IPS DF 6.9 (cell line): ENCODE measurements around the gene FDXR.

Source experiments
- DNase-seq: peaks from one replicate; pipeline ENCODE4 v3.0.0-alpha.2; 2013; ENCODE audit warnings: low read depth, low spot score
- H3K27ac ChIP-seq: one replicate; pipeline ENCODE4 v1.5.1; 2013; ENCODE audit warnings: low read length, control low read depth
- H3K27me3 ChIP-seq: 2 replicates; pipeline ENCODE4 v1.6.1; 2013; ENCODE audit warnings: mild to moderate bottlenecking, low read length; ENCODE audit not compliant: control insufficient read depth, insufficient read depth
- H3K36me3 ChIP-seq: 2 replicates; pipeline ENCODE4 v1.6.1; 2013; ENCODE audit warnings: low read length; ENCODE audit not compliant: control insufficient read depth, insufficient read depth
- H3K4me1 ChIP-seq: 2 replicates; pipeline ENCODE4 v1.6.1; 2013; ENCODE audit warnings: low read length; ENCODE audit not compliant: control insufficient read depth, insufficient read depth
- H3K4me3 ChIP-seq: 2 replicates; pipeline ENCODE4 v1.5.1; 2013; ENCODE audit warnings: mild to moderate bottlenecking, low read length
- H3K9me3 ChIP-seq: 2 replicates; pipeline ENCODE4 v1.6.1; 2013; ENCODE audit warnings: low read length, inconsistent platforms; ENCODE audit not compliant: control insufficient read depth, insufficient read depth
- WGBS: extraction: QIAGEN DNeasy Blood & Tissue Kit; methylation state at CpG from one replicate; pipeline ENCODE4 v1.1.7; 2013; ENCODE audit warnings: mixed read lengths, missing lambda C conversion rate; ENCODE audit not compliant: insufficient read length, insufficient coverage; 5-methylcytosine and 5-hydroxymethylcytosine counted together

FDXR gene

DNA sequence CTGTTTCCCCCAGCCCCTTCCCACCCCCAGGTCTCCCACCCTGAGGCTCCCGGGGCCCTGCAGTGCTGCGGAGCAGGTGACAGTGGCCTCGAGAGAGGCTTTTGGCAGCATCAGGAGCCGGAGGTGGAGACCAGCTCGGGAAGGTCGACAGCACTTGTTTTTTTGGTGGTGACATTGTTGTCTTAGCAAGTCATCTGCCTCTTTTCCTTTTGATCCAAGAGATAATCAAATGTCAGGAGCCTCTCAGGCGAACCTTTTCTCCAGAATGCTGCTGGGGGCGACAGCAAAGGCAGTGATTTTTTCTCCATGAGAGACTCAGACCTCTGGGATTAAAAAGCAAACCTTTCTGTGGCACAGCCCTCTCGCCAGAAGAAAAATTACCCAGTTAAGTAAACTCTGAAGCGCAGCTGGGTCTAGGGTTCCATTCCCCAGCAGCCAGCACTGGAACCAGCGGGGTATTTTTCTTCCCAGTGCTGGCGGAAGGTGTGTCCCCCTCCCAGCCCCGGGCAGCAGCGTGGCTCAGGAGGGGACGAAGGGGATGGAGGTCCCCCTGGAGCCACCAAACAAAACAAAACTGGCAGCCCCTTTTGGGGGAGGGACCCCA, 50.4 kb downstream of the FDXR start:
- no peak for DNase-seq
- WGBS: no CpG with 5 or more reads among the region's 15 CpGs
- H3K27me3 ChIP-seq: no peaks in the 10 kb centered on the region
- H3K4me3 ChIP-seq: no peak overlapping the region
- H3K36me3 ChIP-seq: 0 out of 2 replicates have a peak, but pooled peaks cover 4% of the 10 kb centered on the region
- H3K27ac ChIP-seq: no peak overlapping the region
- H3K4me1 ChIP-seq: no peaks in the 10 kb centered on the region
- H3K9me3 ChIP-seq: no peaks in the 10 kb centered on the region

GRCh38 chr17:74821655-74822334, 51.0 kb downstream of the FDXR start:
- H3K4me1 ChIP-seq: no peaks in the 10 kb centered on the region
- H3K9me3 ChIP-seq: no peaks in the 10 kb centered on the region
- WGBS: no CpG with 5 or more reads among the region's 13 CpGs
- H3K27ac ChIP-seq: no peak overlapping the region
- DNase-seq: no peak
- H3K36me3 ChIP-seq: 0 out of 2 replicates have a peak, but pooled peaks cover 4% of the 10 kb centered on the region
- no peak overlapping the region for H3K4me3 ChIP-seq
- H3K27me3 ChIP-seq: no peaks in the 10 kb centered on the region

DNA sequence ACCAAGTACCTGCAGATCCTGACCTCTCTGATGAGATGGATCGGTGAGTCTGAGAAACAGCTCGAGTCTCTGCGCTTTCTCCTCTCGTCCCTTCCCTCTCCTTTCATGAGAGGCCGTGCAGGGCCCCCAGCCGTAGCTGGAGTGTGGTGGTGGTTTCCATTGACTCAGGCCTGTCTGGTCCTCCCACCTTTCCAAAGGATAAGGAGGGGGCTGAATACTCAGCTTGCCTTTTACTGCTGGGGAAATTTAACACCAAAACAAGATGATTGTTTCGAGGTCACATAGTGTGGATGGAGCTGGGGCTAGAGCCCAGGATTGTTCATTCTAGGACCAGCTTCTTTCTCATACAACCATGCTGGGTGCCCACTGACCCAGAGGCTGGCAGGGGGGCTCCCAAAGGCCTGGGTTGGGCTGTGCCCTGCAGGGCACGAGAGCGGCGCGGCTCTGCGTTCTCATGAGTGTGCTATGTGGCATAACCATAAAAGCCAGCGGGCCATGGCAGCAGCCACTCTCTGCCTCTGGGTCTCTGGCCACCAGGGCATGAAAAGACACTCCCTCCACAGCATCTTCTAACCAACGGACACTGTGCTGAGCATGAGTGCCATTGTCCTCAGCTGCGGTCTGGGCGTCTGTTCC, 52.9 kb downstream of the FDXR start:
- Histone ChIP-seq H3K36me3 (0 out of 2 replicates have a peak, but pooled peaks cover 4% of the 10 kb centered on the region), H3K4me3 (no peak overlapping the region), H3K9me3 (no peaks in the 10 kb centered on the region), H3K27me3 (no peaks in the 10 kb centered on the region), H3K4me1 (no peaks in the 10 kb centered on the region), H3K27ac (no peak overlapping the region)
- WGBS: no CpG with 5 or more reads among the region's 16 CpGs
- DNase-seq: no peak

DNA sequence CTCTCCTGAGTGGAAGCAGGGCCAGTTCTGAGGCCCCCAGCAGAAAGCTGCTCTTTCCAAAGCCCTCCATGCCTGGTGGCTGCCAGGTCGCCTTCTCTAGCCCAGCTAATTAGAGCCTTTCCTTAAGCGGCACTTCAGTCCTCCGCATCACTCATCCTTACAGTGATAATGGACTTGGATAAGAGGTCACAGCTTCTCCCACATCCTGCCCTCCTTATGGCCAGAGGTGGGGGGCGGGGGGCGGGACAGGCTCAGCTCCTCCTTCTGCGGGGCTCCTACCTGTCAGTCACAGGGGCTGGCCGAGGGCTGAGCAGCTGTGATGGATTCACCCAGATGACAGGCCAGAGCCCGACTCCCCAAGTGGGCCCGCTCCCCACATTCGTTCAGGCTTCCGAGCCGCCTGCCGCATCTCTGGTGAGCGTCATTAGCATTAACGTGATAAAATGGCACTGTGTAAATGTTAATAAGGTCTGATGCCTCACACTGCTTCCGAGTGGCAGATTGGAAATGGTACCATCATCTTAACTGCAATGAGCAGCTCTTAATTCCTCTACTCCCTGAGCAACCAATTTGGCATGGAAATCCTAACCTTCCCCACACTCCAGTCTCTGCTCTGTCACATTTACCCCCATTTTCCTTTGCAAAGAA, 54.4 kb downstream of the FDXR start:
- WGBS: no CpG with 5 or more reads among the region's 16 CpGs
- H3K36me3 ChIP-seq: no peaks in the 10 kb centered on the region
- H3K27me3 ChIP-seq: no peaks in the 10 kb centered on the region
- no peak overlapping the region for H3K27ac ChIP-seq
- DNase-seq: no peak
- no peaks in the 10 kb centered on the region for H3K9me3 ChIP-seq
- no peaks in the 10 kb centered on the region for H3K4me1 ChIP-seq
- no peak overlapping the region for H3K4me3 ChIP-seq

GRCh38 chr17:74816905-74817620, 55.7 kb downstream of the FDXR start:
- H3K27me3 ChIP-seq: no peaks in the 10 kb centered on the region
- no peaks in the 10 kb centered on the region for H3K9me3 ChIP-seq
- WGBS: no CpG with 5 or more reads among the region's 18 CpGs
- no peaks in the 10 kb centered on the region for H3K4me1 ChIP-seq
- H3K4me3 ChIP-seq: no peak overlapping the region
- no peak overlapping the region for H3K27ac ChIP-seq
- no peaks in the 10 kb centered on the region for H3K36me3 ChIP-seq
- no peak for DNase-seq

- no peaks in the 10 kb centered on the region for H3K27me3 ChIP-seq
- no CpG with 5 or more reads among the region's 15 CpGs for WGBS
- DNase-seq: no peak
Measured at GRCh38 chr17:74815550-74816370, 57.0 kb downstream of the FDXR start.

DNA sequence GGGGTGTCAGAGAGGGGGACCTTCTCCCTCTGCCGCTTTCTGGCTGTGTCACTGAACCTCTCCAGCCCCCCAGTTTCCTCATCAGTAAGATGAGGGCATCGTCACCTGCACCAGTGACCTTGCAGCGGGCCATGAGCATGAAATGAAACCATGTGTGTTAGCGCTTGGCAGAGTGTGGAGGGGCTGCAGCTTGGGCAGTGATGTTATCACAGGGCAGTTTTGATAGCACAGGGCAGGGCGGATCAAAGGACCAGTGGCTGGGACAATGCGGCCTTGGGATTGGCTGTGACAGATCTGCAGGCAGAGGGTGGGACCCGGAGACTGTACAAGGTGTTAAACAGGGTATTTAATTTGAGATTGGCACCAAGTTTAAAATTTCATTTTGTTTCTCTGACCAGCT, 57.7 kb downstream of the FDXR start:
- no peak for DNase-seq
- Histone ChIP-seq H3K27ac (no peak overlapping the region), H3K36me3 (no peaks in the 10 kb centered on the region), H3K4me3 (no peak overlapping the region), H3K4me1 (no peaks in the 10 kb centered on the region), H3K27me3 (no peaks in the 10 kb centered on the region), H3K9me3 (no peaks in the 10 kb centered on the region)
- WGBS: no CpG with 5 or more reads among the region's 7 CpGs

More at GRCh38 chr17:74815550-74816370, 57.0 kb downstream of the FDXR start:
- Histone ChIP-seq H3K4me3 (no peak overlapping the region), H3K4me1 (no peaks in the 10 kb centered on the region), H3K36me3 (no peaks in the 10 kb centered on the region), H3K9me3 (no peaks in the 10 kb centered on the region), H3K27ac (no peak overlapping the region)

- Histone ChIP-seq H3K4me3 (no peak overlapping the region), H3K36me3 (no peaks in the 10 kb centered on the region), H3K4me1 (no peaks in the 10 kb centered on the region), H3K27ac (no peak overlapping the region), H3K9me3 (no peaks in the 10 kb centered on the region), H3K27me3 (no peaks in the 10 kb centered on the region)
- WGBS: no CpG with 5 or more reads among the region's 5 CpGs
- no peak for DNase-seq
Measured at GRCh38 chr17:74814453-74814852, 58.3 kb downstream of the FDXR start.
